ENCODE results near the gene RIMS1. TPM values are rescaled to one million over a fixed set of nuclear protein-coding genes. Genes with fewer than 3 reads are reported as not detected.

Gene RIMS1
- total RNA-seq, 1 donor from 2014 or later = 5.2 TPM

- no peak for DNase-seq (ENCODE audit: extremely low spot score in 2 of 2)
- Histone ChIP-seq H3K4me3 (no peak overlapping the region), H3K4me1 (no peaks in the 10 kb centered on the region), H3K9me3 (no peaks in the 10 kb centered on the region), H3K27me3 (no peaks in the 10 kb centered on the region), H3K27ac (no peak overlapping the region), H3K36me3 (no peaks in the 10 kb centered on the region)
- intact Hi-C loops (cut with DNase I) = no loop called here
- TF ChIP-seq POLR2A (IDR thresholded peaks at IDR 0.05) (no peak), POLR2AphosphoS5 (IDR thresholded peaks at IDR 0.05; ENCODE audit: insufficient read depth in 1 of 2, low read depth in 1 of 2) (no peak), CTCF (IDR thresholded peaks at IDR 0.05) (no peak)
These were observed 163.0 kb downstream of the RIMS1 start for GRCh38 chr6:72049376-72049775.

DNA sequence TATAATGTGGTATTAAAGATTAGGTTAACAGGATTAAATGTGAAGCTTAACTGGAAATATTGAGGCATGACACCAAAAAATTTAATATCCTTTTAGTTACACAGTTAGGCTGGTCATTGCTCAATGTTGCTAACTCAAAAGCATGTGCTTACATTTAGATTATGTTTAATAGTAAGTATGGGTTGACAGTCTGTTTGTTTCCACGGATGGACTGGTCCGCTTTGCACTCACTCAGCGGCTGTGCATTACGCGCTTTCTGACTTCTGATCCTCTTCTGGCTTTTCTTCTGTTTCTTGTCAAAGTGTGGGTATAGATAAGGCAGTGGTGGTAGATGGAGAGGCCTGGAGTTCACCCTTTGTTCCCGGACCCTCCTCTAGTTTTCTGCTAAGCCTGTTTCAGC, 174.9 kb downstream of the RIMS1 start:
- Histone ChIP-seq H3K27me3 (no peaks in the 10 kb centered on the region), H3K4me3 (no peak overlapping the region), H3K27ac (no peak overlapping the region), H3K9me3 (no peaks in the 10 kb centered on the region), H3K4me1 (no peaks in the 10 kb centered on the region), H3K36me3 (no peaks in the 10 kb centered on the region)
- intact Hi-C loops (cut with DNase I) = no loop called here
- TF ChIP-seq POLR2AphosphoS5 (IDR thresholded peaks at IDR 0.05; ENCODE audit: insufficient read depth in 1 of 2, low read depth in 1 of 2) (no peak), CTCF (IDR thresholded peaks at IDR 0.05) (no peak), POLR2A (IDR thresholded peaks at IDR 0.05) (no peak)
- no peak for DNase-seq (ENCODE audit: extremely low spot score in 2 of 2)

GRCh38 chr6:72064399-72064975, 178.1 kb downstream of the RIMS1 start:
- Histone ChIP-seq H3K36me3 (no peaks in the 10 kb centered on the region), H3K4me3 (no peak overlapping the region), H3K4me1 (no peaks in the 10 kb centered on the region), H3K27ac (no peak overlapping the region), H3K9me3 (no peaks in the 10 kb centered on the region), H3K27me3 (no peaks in the 10 kb centered on the region)
- TF ChIP-seq CTCF (IDR thresholded peaks at IDR 0.05) (no peak), POLR2A (IDR thresholded peaks at IDR 0.05) (no peak), POLR2AphosphoS5 (IDR thresholded peaks at IDR 0.05; ENCODE audit: insufficient read depth in 1 of 2, low read depth in 1 of 2) (no peak)
- DNase-seq (ENCODE audit: extremely low spot score in 2 of 2) = no peak
- intact Hi-C loops (cut with DNase I) = no loop called here

DNA sequence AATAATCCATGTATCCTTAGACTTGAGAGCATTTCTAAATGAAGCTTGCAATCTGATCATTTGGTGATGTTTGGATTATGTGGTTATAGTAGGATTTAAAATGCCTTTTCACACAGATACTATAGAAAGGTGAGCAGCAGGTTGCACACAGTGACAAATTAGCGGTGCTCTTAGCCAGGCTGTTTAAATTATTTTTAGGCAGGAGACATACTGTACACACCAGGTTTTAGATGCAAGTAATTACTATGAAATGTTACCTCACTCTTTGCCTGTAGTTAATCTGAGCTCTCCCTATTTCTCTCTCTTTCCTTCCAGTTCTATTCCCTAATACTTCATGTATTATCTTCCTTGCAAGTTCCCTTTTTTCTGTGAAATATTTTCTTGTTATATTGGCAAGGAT, 191.7 kb downstream of the RIMS1 start:
- Histone ChIP-seq H3K27ac (no peak overlapping the region), H3K4me1 (no peaks in the 10 kb centered on the region), H3K9me3 (no peaks in the 10 kb centered on the region), H3K36me3 (no peaks in the 10 kb centered on the region), H3K4me3 (no peak overlapping the region), H3K27me3 (no peaks in the 10 kb centered on the region)
- intact Hi-C loops (cut with DNase I) = no loop called here
- TF ChIP-seq CTCF (IDR thresholded peaks at IDR 0.05) (no peak), POLR2AphosphoS5 (IDR thresholded peaks at IDR 0.05; ENCODE audit: insufficient read depth in 1 of 2, low read depth in 1 of 2) (no peak), POLR2A (IDR thresholded peaks at IDR 0.05) (no peak)
- no peak for DNase-seq (ENCODE audit: extremely low spot score in 2 of 2)

GRCh38 chr6:72080260-72080941, 194.1 kb downstream of the RIMS1 start:
- H3K36me3 ChIP-seq = no peaks in the 10 kb centered on the region
- DNase-seq (ENCODE audit: extremely low spot score in 2 of 2) = no peak
- TF ChIP-seq POLR2A (IDR thresholded peaks at IDR 0.05) (no peak), CTCF (IDR thresholded peaks at IDR 0.05) (no peak)
- H3K4me1 ChIP-seq = no peaks in the 10 kb centered on the region
- no peaks in the 10 kb centered on the region for H3K9me3 ChIP-seq
- H3K4me3 ChIP-seq = no peak overlapping the region
- H3K27me3 ChIP-seq = no peaks in the 10 kb centered on the region
- intact Hi-C loops (cut with DNase I) = no loop called here
- no peak overlapping the region for H3K27ac ChIP-seq
